ENCODE measurements around the gene RPL13.
A peak's percentile ranks its signal among the peaks of the same experiment; 100 is the strongest.

Gene RPL13

DNA sequence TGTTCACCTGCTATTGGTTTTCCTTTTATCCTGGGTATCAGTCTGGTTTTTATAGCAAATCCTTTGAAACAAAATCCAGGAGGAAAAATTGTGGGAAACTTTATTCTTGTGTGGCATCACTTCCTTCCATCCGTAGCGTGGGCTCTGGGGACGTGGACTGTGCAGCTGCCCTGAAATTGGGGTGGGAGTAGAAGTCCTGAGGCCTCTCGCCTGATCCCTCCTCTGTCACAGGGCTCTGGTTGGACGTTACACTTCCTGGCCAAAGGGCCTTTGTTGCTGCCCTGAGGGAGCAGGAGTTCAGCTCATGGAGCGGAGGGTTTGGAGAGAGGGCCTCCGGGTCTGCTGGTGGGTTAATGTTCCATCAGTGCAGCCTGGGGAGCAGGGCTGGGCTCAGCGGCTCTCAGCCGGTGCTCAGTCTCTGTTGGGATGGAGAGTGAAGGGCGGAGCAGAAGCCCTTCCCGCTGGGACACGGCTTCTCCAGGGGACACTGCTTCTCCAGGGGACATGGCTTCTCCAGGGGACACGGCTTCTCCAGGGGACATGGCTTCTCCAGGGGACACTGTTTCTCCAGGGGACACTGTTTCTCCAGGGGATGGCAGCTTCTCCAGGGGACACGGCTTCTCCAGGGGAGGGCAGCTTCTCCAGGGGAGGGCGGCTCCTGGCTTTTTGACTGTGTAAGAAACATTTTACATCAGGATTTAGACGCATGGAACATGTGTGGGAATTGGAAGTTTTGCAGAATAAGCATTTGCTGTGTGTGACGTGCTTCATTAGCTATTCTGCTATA lies 15.2 kb upstream of the RPL13 start:
- DNase-seq = no peak

DNA sequence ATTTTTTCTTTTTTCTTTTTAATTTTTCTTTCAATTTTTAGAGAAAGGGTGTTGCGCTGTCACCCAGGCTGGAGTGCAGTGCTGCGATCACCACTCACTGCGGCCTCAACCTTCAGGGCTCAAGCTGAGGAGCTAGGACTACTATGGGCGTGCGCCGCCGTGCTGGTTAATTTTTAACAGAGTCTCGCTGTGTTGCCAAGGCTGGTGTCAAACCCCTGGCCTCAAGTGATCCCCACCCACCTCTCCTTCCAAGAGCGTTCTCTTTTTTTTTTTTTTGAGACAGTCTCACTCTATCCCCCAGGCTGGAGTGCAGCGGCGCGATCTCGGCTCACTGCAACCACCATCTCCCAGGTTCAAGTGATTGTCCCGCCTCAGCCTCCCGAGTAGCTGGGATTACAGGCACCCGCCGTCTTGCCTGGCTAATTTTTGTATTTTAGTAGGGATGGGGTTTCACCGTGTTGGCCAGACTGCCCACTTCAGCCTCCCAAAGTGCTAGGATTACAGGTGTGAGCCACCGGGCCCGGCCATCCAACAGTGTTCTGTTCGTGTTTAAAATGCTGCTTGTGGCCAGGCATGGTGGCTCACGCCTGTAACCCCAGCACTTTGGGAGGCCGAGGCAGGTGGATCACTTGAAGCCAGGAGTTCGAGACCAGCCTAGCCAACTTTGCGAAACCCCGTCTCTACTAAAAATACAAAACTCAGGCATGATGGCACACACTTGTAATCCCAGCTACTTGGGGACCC lies 14.5 kb upstream of the RPL13 start:
- DNase-seq = no peak

DNA sequence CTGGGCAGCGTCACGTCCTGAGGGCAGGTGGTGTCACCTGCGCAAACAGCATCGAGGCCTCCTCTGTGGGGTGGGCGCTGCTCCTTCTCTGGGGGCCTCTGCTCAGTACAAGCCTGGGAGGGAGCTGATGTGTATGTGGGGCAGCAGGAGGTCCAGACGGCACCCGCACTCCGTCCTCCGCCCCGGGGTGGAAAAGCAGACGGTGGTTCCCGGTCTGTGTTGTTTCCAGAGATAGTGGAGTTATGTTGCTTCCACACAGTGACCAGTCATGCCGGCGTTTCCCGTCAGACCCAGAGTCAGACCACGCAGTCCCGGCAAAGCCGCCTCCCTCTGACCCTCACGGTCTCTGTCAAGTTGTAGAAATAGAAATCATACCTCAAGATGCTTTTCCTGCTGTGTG lies 13.7 kb upstream of the RPL13 start:
- DNase-seq = no peak

DNA sequence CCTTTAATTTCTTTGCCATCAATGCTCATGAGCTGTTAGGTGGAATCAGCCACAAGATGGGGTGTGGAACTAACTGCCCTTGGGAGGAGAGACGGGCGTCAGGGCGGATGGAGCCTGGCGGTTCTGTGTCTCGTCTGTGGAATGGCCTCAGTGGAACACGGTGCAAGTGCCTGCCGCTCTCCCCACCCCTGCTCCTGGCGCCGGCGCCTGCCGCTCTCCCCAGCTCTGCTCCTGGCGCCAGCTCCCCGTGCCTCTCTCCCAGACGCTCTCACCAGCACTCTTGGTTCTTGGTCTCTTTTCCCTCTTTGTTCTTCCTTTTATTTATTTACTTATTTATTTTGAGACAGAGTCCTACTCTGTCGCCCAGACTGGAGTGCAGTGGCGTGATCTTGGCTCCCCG lies 13.2 kb upstream of the RPL13 start:
- DNase-seq = no peak

DNA sequence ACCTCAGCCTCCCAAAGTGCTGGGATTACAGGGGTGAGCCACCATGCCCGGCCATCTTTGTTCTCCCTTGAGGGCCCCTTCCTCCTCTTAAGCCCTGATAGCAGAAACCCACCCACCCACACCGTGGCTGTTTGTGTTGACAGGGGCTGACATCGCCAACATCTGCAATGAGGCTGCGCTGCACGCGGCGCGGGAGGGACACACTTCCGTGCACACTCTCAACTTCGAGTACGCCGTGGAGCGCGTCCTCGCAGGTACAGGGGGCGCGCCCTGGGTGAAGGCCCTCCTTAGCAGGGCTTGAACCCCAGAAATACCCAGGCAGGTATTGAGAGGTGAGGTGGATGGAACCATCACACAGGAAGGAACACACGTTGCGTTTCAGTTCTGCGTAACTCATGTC lies 12.6 kb upstream of the RPL13 start:
- DNase-seq = no peak

DNA sequence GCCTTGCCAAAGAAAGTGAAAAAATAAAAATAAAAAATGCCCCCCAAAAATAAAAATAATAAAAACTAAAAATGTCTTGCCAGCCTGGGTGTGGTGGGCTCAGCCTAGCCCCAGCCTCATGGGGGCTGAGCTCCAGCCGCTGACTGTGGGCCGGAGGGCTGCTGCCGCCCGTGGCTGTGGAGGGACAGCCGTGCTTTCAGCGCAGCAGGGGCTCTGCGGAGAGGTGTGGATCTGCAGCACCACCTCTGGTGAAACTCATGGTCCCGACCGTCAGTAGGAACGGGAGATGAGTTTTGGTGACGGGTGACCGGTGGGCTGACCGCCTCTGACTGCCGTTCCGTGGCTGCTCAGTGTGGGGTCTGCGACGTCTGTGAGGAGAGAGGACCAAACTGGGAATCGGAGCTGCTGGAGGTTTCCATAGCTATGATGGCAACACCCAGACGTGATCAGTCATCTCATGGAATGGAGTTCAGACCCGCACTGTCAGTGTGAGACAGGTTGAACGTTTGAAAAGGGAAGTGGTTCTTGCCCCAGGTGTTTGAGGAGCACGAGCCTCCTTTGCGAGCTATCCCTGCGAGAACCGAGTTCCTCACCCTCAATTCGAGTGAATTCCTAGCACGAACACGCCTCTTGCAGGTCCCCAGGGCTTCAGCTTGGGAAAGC lies 12.0 kb upstream of the RPL13 start:
- no peak for DNase-seq

DNA sequence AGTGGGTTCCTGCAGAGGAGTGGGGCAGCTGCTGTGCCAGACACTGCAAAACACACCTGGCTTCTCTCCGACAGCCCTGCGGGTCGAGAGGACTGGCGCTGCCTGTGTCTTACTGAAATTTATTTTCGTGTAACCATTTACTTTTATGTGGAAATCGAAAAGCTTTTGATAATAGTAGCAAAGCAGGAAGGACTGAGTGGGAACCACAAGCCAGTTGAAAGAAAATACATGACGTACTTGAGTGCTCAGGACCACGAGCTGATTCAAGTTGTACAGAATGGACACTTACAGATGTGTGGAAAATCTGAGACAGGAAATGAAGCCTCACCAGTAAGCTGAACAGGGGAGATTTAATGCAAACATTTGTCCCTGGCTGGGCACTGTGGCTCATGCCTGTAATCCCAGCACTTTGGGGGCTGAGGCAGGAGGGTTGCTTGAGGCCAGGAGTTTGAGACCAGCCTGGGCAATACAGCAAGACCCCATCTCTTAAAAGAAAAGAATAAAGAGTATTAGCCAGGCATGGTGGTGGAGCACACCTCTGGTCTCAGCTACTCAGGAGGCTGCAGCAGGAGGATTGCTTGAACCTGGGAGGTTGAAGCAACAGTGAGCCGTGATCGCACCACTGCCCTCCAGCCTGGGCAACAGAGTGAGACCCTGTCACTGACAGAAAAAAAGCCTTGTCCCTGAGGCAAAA lies 11.3 kb upstream of the RPL13 start:
- no peak for DNase-seq

DNA sequence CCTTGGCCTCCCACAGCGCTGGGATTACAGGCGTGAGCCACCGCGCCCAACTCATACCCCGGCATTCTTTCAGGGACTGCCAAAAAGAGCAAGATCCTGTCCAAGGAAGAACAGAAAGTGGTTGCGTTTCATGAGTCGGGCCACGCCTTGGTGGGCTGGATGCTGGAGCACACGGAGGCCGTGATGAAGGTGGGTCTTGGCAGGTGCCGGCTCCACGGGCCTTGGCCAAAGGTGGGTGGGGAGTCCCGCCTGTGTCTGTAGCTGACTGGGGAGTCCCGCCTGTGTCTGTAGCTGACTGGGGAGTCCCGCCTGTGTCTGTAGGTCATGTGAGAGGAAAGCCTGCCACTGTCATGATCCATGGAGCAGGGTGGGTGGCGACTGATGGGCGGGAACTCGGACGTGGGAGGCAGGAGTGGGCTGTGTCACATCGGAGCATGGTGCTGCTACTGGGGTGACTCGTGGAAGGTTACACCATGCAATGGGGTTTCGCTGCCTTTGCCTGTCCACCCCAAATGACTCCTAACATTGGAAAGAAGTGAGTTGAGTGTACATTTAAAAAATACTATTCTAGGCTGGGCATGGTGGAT lies 10.0 kb upstream of the RPL13 start:
- peak; percentile 39 to 71 for DNase-seq

DNA sequence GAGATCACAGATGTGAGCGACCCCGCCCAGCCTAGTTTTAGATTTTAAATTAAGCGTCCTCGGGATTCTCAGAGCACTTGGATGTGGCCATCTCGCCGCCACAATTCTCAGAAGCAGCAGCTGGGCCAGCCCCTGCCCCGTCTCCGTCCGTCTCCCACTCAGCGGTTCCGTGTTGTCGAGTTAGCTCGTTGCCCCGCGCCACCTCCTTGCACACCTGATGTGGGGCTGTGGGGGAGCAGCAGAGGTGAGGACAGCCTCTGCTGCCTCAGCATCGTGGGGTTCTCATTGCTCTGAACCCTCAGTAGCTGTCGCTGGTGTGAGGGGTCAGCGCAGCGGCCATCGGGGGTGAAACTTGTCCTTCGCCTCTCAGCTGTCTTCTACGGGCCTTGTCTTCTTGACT lies 8.2 kb upstream of the RPL13 start:
- DNase-seq = no peak

DNA sequence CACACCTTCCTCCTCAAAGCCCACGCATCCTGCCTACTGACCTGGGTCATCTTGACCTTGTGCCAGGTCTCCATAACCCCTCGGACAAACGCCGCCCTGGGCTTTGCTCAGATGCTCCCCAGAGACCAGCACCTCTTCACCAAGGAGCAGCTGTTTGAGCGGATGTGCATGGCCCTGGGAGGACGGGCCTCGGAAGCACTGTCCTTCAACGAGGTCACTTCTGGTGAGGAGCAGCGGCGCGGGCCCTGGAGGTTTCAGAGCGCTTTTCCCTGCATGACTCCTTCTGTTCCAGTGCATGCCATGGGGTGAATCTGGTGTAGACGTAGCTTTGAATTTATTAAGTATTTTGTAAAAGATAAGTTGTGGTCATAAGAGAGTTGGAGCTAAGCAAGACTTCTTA lies 7.6 kb upstream of the RPL13 start:
- no peak for DNase-seq

DNA sequence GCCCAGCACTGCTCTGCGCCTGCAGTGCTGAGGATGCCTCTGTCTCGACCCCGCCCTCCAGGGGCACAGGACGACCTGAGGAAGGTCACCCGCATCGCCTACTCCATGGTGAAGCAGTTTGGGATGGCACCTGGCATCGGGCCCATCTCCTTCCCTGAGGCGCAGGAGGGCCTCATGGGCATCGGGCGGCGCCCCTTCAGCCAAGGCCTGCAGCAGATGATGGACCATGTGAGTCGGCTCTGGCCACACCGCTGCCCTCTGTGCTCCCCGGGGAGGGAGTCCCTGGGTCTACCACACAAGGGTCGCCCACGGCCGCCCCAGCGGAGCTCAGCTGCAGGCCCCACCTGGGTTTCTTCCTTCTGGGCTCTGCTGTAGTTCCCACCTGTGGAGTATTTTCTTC lies 6.7 kb upstream of the RPL13 start:
- no peak for DNase-seq

DNA sequence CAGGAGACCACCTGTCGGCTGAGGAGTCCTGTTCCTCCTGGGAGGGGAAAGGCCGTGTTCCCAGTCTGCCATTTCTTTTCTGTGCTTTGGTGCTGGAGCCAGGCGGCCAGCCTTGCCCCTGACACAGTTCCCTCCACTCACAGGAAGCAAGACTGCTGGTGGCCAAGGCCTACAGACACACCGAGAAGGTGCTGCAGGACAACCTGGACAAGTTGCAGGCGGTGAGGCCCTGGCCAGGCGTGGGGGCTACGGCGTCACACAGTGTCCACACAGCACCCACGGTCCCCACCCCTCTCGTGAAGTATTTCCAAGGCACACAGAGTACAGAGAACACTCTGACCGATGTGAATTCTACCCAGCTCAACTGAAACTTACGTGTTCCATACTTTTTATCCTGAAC lies 6.1 kb upstream of the RPL13 start:
- no peak for DNase-seq

DNA sequence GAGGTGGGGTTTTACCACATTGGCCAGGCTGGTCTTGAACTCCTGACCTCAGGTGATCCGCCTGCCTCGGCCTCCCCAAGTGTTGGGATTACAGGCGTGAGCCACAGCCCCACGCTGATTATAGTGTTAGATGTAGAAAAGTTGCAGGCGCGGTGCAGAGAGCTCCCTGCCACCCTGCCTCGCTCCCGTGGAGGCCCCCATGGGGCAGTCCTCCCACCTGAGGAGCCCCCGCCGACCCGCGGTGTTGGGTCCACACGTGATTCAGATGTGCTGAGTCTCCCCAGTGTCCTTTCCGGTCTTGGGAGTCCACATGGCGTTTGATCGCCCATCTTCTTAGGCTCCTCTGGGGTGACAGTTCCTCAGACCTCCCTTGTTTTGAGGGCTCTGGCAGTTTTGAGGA lies 5.2 kb upstream of the RPL13 start:
- no peak for DNase-seq

DNA sequence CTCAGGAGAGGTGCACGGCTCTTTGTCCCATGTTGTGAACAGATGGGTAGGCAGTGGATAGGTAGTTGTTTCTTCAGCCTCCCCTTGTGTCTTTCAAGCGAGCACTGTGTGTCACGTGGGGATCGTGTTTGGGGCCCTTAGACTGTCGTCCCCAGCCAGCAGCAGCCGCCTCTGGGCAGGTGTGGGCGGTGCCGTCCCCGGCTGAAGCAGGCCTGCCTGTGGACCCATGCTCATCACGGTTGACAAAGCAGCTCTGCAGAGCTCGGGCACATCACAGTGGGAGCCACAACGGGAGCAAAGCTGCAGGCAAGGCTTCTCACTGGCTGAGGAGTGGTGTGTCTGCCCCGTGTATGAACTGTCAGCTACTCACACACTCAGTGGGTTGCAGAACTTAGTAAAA lies 4.7 kb upstream of the RPL13 start:
- DNase-seq = peak in 1 of 2 donors; percentile 36

DNA sequence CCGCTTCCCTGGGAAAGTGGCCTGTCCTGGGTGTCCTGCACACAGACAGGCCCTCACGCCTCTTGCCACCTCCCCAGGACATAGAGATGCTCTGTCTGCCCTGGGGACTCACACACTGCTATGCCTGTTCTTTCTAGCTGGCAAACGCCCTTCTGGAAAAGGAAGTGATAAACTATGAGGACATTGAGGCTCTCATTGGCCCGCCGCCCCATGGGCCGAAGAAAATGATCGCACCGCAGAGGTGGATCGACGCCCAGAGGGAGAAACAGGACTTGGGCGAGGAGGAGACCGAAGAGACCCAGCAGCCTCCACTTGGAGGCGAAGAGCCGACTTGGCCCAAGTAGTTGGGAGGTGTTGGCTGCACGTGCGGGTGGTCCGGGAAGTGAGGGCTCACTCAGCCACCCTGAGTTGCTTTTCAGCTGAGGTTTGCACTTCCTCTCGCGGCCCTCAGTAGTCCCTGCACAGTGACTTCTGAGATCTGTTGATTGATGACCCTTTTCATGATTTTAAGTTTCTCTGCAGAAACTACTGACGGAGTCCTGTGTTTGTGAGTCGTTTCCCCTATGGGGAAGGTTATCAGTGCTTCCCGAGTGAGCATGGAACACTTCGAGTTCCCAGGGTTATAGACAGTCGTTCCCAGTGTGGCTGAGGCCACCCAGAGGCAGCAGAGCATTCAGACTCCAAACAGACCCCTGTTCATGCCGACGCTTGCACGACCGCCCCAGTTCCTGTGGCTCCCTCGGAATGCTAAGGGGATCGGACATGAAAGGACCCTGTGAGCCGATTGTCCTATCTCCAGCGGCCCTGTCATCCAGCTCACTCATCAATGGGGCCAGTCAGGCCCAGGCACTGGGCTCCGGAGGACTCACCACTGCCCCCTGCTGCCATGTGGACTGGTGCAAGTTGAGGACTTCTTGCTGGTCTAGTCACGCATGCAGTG lies 3.5 kb upstream of the RPL13 start:
- DNase-seq = peak; percentile 61 to 90

DNA sequence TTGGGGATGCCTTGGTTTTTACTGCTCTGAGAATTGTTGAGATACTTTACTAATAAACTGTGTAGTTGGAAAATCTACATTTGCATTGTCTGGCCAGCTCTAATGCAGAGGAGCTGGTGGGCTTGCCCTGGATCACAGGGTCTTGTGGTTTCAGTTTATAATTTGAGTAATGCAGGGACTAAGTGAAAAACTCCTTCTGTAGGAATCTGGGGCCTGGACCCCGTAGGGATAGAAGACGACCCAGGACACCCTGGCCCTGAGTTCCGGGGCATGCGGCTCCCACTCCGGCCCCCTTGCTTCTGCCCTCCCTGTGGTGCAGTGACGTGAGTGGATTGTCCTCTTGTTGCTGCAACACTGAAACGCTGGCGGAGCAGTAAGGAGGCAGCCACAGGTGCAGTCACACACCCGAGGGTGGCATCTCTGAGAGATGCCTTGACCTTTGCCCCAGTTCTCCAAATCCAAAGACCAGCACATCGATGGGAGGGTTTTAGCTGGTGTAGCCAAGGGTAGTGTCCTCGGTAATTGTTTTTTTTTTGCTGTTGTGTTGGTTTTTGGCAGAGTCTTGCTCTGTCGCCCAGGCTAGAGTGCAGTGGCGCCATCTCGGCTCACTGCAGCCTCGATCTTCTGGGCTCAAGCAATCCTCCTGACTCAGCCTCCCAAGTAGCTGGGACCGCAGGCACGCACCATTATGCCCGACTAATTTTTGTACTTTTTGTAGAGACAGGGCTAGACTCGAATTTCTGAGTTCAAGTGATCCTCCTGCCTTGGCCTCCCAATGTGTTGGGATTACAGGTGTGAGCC lies 2.6 kb upstream of the RPL13 start:
- no peak for DNase-seq

DNA sequence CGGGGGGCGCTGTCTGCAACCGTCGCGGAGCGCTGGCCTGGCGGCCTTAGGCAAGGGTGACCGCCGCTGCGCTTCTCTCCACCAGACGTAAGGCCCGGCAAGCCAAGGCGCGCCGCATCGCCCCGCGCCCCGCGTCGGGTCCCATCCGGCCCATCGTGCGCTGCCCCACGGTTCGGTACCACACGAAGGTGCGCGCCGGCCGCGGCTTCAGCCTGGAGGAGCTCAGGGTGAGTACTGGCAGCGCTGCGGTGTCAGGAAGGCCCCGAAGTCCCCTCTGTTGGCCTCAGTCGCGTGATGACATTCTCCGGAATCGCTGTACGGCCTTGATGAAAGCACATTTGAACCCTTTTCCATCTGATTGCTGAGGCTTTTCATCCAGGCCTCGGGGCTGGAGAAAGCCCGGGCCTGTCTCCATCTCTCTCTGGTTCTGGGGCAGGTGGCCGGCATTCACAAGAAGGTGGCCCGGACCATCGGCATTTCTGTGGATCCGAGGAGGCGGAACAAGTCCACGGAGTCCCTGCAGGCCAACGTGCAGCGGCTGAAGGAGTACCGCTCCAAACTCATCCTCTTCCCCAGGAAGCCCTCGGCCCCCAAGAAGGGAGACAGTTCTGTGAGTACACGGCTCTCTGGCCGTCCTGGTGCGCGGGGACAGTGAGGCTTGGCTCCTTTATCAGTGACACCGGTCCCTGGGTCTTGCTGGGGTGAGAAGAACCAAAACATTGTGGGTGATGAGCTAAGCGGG lies 831 bp downstream of the RPL13 start:
- no peak for DNase-seq

DNA sequence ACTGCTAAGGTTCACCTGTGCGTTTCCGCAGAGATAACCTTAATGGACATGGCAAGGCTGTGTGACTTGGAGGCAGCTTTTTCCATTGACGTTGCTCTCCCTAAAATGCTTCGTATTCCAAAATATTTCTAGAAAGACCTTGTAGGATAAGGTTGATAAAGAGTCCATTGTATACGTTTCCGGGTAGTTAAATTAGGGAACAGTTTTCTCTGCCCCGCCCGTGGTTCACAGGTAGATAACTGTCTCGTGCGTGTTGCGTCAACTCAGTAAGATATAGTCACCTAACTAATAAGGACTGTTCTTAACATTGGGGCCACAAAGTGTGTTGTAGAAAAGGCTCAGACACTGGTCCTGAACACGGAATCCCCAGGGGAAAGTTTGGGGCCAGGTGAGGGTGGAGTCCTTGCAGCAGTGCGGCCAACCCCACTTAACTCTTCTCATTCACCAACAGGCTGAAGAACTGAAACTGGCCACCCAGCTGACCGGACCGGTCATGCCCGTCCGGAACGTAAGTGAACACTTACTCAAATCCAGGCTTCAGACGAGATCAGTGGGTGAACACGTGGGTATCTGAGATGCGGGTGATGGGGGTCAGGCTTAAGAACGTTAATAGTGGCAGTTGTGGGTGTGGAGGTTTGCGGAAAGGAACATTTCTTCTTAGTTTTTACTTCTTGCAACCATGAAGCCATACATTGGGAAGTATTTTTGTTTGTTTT lies 1.6 kb downstream of the RPL13 start:
- no peak for DNase-seq

DNA sequence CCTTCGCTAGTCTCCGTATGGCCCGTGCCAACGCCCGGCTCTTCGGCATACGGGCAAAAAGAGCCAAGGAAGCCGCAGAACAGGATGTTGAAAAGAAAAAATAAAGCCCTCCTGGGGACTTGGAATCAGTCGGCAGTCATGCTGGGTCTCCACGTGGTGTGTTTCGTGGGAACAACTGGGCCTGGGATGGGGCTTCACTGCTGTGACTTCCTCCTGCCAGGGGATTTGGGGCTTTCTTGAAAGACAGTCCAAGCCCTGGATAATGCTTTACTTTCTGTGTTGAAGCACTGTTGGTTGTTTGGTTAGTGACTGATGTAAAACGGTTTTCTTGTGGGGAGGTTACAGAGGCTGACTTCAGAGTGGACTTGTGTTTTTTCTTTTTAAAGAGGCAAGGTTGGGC lies 2.5 kb downstream of the RPL13 start:
- DNase-seq = no peak
